ENCODE data around the gene IKZF4.

DNA sequence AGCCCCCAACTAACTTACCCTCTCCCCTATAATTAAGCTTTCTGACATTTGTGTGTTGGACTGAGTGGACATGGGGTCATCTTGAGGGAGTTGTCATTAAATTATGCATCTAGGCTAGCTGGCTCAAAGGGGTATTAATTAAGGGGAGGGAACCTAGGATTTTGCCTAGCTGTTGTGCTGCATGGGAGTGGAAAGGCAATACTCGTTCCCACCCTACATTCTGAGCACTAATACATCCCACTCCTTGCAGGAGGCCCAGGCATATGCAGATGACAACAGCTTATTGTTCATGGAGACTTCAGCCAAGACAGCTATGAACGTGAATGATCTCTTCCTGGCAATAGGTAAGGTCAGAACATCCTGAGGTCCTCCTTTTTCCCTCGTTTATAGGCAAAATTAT, 29.7 kb upstream of the IKZF4 start:
- TF ChIP-seq, protein P1, sequence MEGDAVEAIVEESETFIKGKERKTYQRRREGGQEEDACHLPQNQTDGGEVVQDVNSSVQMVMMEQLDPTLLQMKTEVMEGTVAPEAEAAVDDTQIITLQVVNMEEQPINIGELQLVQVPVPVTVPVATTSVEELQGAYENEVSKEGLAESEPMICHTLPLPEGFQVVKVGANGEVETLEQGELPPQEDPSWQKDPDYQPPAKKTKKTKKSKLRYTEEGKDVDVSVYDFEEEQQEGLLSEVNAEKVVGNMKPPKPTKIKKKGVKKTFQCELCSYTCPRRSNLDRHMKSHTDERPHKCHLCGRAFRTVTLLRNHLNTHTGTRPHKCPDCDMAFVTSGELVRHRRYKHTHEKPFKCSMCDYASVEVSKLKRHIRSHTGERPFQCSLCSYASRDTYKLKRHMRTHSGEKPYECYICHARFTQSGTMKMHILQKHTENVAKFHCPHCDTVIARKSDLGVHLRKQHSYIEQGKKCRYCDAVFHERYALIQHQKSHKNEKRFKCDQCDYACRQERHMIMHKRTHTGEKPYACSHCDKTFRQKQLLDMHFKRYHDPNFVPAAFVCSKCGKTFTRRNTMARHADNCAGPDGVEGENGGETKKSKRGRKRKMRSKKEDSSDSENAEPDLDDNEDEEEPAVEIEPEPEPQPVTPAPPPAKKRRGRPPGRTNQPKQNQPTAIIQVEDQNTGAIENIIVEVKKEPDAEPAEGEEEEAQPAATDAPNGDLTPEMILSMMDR (IDR thresholded peaks at IDR 0.05; ENCODE audit: low read depth, low read length, poor library complexity, severe bottlenecking): no peak
- TF ChIP-seq EZH2phosphoT487 (IDR thresholded peaks at IDR 0.05; ENCODE audit: borderline replicate concordance, low read length): no peak

Data from DOHH2 (cell line).